Measurements from ENCODE around the gene TSC22D1.

TSC22D1 gene

DNA sequence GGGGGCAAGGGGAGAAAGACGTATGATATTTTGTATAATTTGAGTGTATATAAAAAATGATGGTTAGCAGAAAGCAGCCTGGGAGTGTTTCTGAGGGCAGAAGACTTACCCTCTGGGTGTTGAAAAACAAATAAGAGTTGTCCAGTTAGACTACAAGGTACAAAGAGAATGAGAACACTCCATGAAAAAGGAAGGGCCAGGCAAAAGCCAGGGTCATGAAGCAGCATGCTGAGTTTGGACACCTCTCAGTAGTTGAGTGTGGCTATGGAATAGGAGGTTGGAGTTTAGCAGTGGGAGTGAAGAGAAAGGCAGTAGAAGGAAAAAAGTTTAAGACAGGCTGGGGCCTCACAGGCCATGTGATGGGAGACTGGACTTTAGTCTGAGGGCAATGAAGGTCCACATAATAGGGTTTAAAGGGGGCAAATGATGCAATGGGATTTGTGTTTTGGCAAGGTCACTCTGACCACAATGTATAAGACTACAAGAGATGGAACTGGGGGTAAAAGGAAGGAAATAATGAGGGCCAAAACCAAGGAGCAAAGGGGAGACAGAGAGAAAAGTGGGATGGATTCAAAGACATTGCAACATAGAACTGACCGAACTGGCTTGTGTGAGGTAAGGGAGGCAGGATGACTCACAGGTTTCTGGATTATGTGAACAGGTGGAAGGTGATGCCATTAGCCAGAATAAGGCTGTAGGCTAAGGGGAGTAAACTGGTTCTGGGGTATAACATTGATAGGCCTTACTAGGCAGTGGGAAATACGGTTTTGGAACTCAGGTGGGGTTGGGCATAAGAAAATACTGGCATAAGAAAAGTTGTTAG, 125.9 kb downstream of the TSC22D1 start:
- DNase-seq = no peak

DNA sequence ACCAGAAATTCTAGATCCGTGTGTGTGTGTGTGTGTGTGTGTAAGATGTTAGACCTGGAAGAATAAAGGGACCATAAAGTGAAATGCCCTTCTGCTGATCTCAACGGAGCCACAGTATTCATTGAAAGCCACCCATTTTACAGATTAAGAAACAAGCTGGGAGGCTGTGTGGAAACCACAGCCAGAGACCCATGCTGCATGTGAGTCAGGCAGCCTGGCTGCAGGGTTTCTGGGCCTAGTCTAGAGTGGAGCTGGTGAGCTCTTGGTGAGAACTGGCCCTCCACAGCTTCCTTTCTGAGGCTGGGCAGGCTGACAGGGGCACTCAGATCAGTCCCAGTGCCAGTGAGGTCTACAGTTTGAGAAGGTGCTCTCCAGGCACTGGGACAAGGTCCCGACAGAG, 127.3 kb downstream of the TSC22D1 start:
- no peak for DNase-seq

DNA sequence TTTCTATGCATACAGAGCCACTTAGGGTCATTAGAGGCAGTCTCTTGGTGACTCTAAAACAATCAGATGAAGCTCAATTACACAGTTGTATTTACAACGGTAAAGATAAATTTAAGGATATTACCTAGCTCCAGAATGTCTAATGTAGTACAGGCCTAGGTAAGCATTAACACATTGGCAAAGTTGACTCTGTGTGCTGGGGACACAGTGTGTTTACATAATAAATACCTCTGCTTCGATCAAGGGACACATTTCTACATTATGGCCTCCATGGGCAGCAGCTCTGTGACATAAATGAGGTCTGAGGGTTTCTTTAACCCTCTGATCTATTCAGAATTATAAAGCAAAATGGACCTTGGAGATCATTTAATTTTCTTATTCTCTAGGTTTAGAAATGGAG, 127.8 kb downstream of the TSC22D1 start:
- DNase-seq = no peak

DNA sequence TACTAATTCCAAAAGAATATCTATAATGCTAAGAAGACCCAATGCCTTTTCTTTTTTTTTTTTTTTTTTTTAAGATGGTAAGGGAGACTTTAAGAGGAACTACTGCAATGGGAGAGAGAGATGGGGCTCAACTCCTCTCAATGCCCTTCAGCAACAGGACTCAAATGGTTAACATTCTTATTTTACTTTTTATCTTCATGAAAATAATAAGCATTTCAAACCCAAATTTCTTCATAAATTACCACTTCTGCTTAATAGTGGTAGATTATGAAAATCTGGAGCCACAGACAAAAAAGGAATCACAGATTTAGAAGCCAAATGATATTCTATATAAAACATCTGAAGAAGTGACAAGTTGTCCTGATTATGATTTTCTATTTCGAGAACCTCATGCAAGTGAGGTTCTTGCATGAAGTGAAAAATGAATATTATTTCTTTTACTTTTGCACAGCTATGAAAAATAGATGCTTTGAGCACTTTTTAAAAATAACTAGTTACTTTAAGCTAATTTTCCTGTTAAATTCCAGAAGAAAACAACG, 128.3 kb downstream of the TSC22D1 start:
- DNase-seq = no peak

DNA sequence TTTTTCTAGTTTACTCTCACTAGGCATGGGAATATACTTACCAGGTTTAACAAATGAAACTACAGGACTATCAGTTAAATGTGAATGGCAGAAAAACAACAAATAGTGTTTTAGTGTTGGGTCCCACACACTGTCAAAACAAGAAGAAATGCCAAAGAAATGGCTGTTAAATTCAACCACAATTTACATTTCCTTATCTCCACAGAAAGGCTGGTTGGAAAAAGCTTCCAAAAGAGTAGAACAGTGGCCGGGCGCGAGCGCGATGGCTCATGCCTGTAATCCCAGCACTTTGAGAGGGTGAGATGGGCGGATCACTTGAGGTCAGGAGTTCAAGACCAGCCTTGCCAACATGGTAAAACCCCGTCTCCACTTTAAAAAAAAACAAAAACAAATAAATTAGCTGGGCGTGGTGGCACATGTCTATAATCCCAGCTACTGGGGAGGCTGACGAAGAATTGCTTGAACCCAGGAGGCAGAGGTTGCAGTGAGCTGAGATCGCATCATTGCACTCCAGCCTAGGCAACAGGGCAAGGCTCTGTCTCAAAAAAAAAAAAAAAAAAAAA, 136.0 kb downstream of the TSC22D1 start:
- no peak for DNase-seq

DNA sequence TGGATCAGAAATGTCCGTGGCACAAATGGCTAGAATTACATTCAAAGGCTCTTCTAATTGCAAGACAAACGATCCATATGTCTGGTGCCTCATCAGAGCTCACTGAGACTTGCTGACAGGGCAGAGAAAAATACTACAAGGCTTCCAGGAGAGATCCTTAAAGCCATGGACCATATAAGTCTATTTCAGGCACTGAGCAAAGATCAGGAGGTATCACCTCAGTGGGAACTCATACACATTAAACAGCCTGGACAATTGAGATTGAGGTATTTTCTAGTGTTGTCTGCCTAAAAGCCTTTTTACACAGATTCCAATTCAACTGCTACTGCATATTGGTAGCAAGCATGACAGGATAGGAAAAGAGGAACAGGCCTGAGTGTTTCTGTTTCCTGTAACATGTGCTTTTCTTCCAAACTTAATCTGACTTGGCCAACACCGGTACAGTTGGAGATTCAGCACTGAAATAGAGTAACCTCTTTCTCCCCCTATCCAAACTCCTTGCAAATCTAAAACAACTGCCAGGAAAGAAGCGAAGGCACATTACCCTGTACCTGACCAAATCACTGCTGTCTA, 136.6 kb downstream of the TSC22D1 start:
- no peak for DNase-seq

DNA sequence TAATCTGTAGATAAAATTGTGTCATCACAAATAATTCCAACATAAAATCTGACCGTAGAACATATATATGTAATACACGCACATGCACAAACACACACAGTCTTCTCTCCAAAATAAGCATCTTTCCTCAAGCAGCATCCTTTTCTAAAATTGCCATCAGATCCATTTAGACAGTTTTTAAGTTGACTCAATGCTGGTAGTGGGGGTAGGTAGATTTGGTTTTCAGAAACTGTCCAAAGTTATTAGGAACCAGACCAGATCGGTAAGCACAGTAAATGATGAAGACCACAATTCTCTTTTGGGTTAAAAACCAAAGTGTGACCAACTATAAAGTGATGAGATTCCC, 137.9 kb downstream of the TSC22D1 start:
- DNase-seq = no peak

DNA sequence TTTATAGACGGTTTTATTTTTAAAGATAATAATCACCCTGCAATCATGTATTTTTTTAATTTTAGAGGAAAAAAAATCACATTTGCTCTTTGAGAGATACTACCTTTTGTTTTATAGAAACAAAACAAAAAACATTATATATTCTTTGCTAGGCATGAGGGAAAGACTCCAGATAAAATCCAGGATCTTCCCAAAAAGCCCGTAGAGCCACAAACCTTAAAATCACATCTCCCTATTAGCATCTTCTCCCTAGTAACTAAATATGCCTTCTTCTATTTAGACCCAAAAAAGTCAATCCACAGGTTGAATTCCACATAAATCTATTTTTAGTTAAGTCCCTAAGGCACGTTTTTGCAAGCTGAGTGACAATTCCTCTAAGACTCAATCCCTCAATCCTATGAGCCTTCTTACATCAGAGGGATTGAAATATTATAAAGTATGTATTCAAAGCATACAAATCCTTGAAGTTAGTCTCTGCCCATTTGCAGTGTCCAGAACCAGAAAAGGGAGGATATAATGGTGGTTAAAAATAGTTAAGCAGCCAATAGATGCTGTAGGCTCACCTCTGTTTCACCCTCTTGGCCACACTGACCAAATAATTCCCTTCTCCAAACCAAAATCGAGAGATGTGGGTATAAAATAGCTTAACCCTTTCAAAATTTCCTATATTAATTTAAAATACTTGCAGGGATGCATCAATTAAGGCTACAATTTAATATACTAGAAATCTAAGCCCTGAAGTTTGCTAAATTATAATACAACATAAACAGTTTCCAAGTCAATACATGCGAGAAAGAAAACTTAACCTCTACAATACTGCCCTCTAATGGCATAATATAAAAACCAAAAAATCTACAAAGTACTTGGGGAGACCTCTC, 138.5 kb downstream of the TSC22D1 start:
- DNase-seq = peak; percentile 4

DNA sequence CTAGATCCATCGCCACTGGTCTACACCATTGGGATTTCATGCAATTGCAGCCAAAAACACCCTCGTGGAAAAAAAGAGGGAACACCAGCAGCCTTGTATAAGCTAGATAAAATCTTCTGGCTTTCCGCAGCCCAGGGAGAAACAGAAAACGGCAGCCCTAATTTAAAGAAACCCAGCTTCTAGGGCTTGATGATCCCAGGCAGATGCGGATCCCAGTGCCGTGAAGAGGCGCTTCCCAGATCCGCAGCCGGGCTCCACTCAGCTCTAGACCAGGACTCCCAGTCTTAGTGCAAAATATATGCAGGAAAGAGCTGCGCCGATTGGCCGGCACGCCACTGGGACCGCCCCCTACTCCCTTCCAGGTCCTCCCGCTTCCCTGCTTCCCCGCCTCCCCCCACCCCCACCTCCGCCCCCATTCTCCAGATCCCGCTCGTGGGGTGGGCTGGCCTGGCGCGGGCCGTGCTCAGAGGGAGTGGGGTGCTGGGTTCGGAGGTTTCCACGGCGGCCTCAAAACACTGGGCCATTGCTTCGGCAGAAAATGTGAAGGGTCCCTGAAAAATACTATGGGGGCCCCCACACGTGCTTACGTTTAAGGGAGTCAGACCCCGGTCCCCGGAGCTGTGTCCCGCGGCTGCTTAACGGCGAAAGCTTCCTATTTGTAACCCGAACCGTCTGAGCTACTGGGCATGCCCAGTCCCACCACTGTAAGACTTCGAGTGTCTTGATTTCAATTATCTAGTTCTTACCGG, 139.4 kb downstream of the TSC22D1 start:
- DNase-seq = peak; percentile 40

DNA sequence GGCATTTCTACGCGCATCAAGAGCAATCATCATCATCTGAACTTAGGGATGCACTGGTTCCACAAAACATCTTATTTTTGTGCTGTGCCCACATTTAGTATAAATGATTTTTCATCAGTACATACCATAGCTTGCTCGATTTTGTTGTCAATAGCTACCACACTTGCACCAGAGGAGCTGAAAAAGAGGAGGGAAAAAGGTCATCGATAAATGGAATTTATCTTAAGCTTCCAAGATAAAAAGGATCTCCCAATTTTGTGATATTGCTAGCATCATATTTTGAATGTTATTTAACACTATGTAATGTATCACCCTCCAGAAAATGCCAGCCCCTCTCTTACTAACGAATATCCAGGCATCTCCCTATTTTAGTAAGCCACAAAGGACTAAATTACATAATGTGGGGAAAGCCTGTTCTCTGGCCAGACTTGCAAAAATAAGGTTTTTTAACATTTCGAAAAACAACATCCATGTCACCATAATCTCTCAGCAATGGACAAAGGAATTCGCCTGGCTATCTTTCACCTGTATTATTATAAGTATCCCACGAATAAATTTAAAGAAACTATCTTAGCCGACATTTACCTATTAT, 140.1 kb downstream of the TSC22D1 start:
- no peak for DNase-seq

DNA sequence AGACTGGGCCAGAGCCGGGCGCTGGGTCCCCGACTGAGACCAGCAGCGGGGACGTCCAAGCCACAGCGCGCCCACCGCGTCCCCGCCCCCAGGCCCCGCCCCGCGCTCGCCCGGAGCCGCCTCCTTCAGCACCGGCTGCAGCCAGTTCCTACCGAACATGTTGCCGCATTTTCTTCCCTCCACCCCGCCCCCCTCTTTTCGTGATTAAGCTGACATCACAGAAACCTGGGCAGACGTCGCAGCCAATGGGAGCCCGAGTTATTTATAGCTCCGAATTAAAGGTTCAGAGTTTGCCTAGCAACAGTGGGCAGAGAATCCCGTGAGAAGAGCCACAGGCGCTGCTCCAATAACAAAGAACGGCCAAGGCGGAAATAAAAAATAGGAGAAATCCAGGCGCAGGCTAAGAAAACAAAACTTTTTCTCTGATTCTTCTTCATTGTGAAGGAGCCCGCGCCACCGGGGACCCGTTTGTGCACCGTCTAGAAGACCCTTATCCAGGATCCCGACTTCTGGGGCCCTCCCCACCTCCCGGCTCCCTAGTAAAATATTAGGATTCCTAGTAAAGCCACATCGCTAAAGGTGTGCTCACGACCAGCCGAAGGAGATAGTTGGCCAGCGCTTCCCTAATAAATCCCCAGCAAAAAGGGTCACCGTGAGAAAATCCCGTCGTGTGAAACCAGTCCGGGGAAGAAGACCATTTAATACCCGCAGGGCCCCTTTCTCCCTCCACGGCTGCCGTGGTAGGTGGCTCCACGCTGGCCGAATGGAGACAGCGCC, 140.8 kb downstream of the TSC22D1 start:
- peak; percentile 74 for DNase-seq

DNA sequence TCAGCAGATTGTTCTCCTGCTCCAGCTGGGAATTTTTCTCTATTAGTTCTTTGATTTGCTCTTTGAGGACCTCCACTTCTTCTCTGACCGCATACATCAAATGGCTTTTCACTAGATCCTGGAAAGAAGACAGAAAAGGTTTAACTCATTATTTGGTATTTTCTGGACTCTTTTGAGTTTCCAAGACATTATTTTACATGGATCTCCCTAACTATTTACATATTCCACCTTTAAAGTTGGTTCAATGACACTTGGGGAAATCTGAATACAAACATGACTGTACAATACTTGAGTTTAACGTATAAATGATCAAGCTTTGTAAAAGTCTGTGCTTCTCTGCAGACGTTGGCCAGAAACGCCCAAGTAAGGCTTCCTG, 141.4 kb downstream of the TSC22D1 start:
- DNase-seq = no peak

DNA sequence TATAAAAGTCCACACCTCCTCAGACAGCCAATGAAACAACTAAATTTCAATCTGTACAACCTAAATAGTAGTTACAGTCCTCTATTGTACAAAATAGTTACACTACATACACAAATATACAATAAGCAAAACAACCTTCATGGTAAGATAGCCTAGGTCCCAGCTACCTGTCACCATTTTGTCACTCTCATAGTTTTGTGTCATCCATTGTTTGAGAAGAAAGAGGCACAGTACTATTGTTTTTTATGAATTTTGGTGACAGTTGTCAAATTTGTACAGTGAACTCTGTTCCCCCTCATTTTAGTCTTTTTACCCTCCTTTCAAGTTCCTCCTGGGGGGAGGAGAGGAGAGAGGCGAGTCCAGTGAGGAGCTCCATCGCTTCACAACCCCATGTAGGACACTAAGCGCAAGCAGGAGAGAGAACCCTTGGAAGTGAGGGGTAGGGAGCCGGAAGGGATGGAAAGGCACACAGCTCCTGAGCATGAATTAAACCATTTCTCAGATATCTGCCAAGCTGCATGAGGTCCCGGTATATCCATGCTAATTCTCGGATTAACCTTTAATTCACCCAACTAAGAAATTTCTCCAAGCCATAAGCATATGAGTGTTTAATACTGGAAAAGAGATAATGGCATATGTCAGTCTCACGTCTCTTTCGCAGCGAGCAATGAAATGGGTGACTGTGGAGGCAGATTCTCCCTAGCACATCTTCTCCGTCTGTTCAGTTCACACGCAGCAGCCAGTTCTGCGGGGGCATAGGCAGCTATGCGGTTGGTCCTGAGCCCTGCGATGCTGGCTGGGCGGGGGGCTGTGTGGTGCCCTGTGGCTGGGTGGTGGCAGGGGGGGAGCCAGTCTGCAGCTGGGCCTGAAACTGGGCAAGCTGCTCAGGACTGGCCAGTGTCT, 142.0 kb downstream of the TSC22D1 start:
- no peak for DNase-seq

DNA sequence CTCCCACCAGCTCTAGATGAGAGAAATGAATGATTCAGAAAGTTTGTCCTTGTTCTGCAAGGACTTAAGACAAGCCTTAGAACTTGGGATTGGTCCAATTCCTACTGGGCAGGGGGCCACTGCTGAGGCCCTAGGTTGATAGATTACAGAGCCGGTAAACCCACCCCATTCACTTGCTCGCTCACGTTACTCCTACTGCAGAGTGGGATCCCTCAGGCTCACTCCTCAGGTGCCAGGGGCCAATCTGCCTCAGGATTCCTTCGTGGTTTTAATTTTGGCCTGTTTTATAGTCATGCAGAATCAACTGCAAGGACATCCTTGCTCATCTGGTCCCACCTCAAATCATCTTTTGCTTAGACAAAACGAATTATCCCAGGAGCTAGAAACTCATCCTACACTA, 143.5 kb downstream of the TSC22D1 start:
- no peak for DNase-seq

DNA sequence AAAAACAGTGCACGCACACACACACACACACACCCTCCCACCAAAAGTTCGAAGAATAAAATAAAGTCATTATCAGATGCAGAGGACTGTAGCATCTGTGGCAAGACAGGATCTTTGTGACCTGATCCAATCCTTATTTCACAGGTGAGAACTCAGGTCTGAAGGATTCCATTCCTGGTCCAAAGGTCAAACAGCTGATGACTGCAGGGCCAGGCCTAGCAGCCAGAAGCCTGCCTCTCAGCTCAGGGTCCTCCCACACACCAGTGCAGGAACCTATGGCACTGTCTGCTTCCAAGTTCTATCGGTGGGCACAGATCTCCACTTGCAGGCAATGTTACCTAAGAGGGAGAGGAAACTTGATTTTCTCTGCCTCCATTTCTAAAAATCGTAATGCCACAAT, 145.0 kb downstream of the TSC22D1 start:
- DNase-seq = no peak

DNA sequence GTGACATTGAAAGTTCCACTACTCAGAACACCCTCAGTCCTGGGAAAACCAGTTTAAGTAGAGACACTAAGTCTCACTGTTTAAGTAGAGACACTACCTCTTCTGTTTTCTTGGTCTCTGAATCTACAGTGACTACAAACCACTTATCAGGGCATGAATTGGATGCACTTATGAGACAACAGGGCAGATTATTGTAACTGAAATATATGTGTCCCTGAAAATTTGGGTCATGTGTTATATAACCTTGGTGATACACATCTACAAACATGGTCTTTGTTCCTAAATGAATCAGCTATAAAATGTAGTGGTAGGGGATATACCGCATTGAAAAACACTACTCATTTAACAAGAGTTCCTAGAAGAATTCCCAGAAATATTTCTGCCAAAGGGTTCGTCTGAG, 146.8 kb downstream of the TSC22D1 start:
- no peak for DNase-seq

DNA sequence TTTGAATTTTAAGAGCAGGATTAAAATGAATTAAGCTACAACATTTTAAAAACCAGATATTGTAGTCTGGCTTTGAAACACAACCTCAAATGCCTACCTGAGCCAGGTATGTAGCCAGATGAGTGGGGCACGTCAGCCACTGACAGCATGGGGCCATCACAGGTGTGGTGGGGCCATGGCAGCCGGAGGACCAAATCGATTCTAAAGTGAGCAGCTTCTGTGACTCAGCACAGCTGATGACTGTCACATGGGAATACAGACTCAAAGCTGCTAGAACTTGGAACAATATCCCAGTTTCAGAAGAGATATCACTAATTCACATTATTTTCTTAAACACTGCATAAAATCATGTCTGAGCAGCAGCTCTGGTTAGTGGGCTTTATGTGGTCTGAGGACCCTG, 149.7 kb downstream of the TSC22D1 start:
- DNase-seq = no peak

DNA sequence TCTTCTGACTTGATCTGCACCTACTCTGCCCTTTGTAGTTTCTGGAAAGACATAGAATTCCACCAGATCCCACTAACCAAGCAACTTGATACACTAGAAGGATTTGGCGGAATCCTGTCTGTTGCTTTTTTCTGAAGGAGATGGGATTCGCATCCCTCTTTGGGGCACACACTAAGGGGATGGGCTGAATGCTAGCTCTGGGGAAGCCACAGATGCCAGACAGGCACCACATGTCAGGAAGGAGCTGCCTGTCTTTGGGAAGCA, 150.4 kb downstream of the TSC22D1 start:
- DNase-seq = no peak

DNA sequence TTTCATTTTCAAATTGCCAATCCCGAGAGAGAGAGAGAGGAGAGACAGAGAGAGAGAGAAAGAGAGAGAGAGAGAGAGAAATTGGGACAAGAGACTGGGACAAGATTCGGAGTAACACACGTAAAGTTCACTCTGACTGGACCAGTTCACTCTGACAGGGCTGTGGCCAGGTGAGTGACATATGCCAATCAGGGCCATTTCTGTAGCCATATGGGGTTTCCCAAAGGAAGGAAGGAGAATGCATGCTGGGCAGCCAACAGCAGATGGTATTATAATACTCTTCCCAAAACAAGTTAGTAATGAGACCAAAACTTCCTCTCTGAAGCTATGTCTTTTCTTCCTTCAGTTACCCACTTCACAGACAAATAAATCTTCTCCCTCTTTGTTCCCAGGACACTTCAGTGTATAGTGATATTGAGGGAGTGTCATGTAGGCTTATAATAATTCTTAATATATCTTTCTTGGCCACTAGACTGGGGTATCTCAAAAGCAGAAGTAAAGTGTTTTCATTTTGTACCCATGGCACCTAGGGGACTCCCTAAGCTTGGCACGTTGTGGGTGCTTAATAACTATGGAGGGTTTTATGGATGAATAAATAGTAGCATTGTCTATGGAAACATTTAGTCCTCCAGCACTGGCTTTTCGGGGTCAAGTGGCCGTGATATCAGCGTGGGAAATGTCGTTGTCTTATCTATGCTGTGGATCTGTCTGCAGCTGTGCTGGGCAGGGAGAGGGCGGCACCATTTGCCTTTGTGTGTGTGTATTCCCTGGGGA, 150.9 kb downstream of the TSC22D1 start:
- DNase-seq = no peak

DNA sequence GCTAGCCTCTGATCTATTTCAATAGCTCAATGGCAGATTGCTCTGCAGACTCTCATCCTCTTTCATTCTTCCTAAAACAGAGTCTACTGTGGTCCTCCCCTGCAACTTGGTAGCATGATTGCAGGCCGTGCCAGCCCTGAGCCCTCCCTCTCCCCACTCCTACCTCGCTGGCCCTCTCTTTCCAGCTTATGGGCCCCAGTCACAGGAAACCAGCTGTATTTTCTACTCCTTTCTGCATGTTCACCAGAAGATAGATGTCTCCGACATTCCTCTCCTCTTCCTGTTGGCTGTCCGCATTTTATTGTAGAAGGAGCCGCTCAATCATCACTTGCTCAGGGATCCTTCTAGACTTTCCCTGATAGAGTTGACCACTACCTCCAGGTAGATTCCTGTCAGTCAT, 152.3 kb downstream of the TSC22D1 start:
- DNase-seq = no peak

All from NCI-H1436 treated with DMSO at 0.1 percent for 48 hours (cell line).